ENCODE results near the gene VWF. TPM values are rescaled to one million over a fixed set of nuclear protein-coding genes. Genes with fewer than 3 reads are reported as not detected.

The VWF gene
- total and polyA plus RNA-seq, 2 donors (not counting 1 experiment from before 2014, with no cell fraction given) = not detected

- intact Hi-C loops (cut with micrococcal nuclease) = loop anchor here (10.0 kb wide), 1 partner anchor 132 kb away; no protein-coding TSS in a partner anchor
- no peak overlapping the region for H2AFZ ChIP-seq (ENCODE audit: insufficient read depth, low read depth, low read length, poor library complexity, severe bottlenecking)
- CTCF ChIA-PET = no interaction called here
- peaks cover 28% of the 10 kb centered on the region for H3K27me3 Mint-ChIP-seq
- H3K4me3 Mint-ChIP-seq = no peak overlapping the region
- H3K4me2 ChIP-seq (replicated peaks; ENCODE audit: low read depth, low read length, poor library complexity, severe bottlenecking) = no peak overlapping the region
- no peaks in the 10 kb centered on the region for H3K79me2 ChIP-seq (ENCODE audit: control insufficient read depth, insufficient read depth, low read length)
- no peaks in the 10 kb centered on the region for H3K36me3 ChIP-seq (replicated peaks in 1 of 2; ENCODE audit: control extremely low read depth in 1 of 2, control insufficient read depth in 1 of 2, extremely low read depth in 1 of 2, insufficient read depth in 2 of 2, low read length in 1 of 2)
- peaks cover 0 to 10% (median 1%) of the 10 kb centered on the region in 4 experiments for H3K27me3 ChIP-seq (replicated peaks in 1 of 4; ENCODE audit: control extremely low read depth in 1 of 4, control insufficient read depth in 3 of 4, insufficient read depth in 4 of 4, low read length in 3 of 4)
- H4K20me1 ChIP-seq (ENCODE audit: control insufficient read depth, insufficient read depth, low read length, poor library complexity, severe bottlenecking) = no peaks in the 10 kb centered on the region
- TF ChIP-seq EZH2 (IDR thresholded peaks at IDR 0.05; ENCODE audit: borderline replicate concordance, insufficient read depth, low read depth, low read length, poor library complexity, severe bottlenecking) = no peak
- no peak for TF ChIP-seq CTCF (IDR thresholded peaks at IDR 0.05)
- no peak for ATAC-seq (ENCODE audit: low read depth)
- no peak overlapping the region for H3K4me3 ChIP-seq (ENCODE audit: control extremely low read depth in 1 of 5, extremely low read depth in 1 of 5, insufficient read depth in 1 of 5, low read depth in 2 of 5, low read length in 4 of 5)
- WGBS (ENCODE audit: insufficient coverage) = 90% methylated on average over 3 of the region's 3 CpGs
- H3K27ac ChIP-seq (ENCODE audit: low read length in 2 of 2) = no peak overlapping the region
- H3K9me3 ChIP-seq (ENCODE audit: control extremely low read depth in 1 of 3, control insufficient read depth in 2 of 3, insufficient read depth in 1 of 3, low read length in 2 of 3) = peaks cover 0 to 5% (median 0%) of the 10 kb centered on the region in 3 donors
- no peak for DNase-seq
- H3K9ac ChIP-seq (ENCODE audit: low read length) = no peak overlapping the region
- H3K4me1 ChIP-seq (ENCODE audit: control insufficient read depth in 2 of 2, insufficient read depth in 2 of 2, low read length in 2 of 2) = no peaks in the 10 kb centered on the region
- H3K9me3 Mint-ChIP-seq (ENCODE audit: insufficient read depth) = no peaks in the 10 kb centered on the region
- H3K27ac Mint-ChIP-seq = no peak overlapping the region
- POLR2A ChIA-PET = no interaction called here
- H3K4me1 Mint-ChIP-seq = no peaks in the 10 kb centered on the region
Measured at GRCh38 chr12:6062395-6062756, 62.1 kb downstream of the VWF start.

GRCh38 chr12:6061660-6062059 is 62.8 kb downstream of the VWF start:
- H3K4me2 ChIP-seq (replicated peaks; ENCODE audit: low read depth, low read length, poor library complexity, severe bottlenecking) = no peak overlapping the region
- no peaks in the 10 kb centered on the region for H4K20me1 ChIP-seq (ENCODE audit: control insufficient read depth, insufficient read depth, low read length, poor library complexity, severe bottlenecking)
- WGBS (ENCODE audit: insufficient coverage) = 83% methylated on average over 1 of the region's 3 CpGs
- H3K27me3 ChIP-seq (replicated peaks in 1 of 4; ENCODE audit: control extremely low read depth in 1 of 4, control insufficient read depth in 3 of 4, insufficient read depth in 4 of 4, low read length in 3 of 4) = peaks cover 0 to 15% (median 1%) of the 10 kb centered on the region in 4 experiments
- intact Hi-C loops (cut with micrococcal nuclease) = loop anchor here (10.0 kb wide), 1 partner anchor 133 kb away; no protein-coding TSS in a partner anchor
- H3K27ac ChIP-seq (ENCODE audit: low read length in 2 of 2) = no peak overlapping the region
- no peak for TF ChIP-seq EZH2 (IDR thresholded peaks at IDR 0.05; ENCODE audit: borderline replicate concordance, insufficient read depth, low read depth, low read length, poor library complexity, severe bottlenecking)
- TF ChIP-seq CTCF (IDR thresholded peaks at IDR 0.05) = no peak
- no peaks in the 10 kb centered on the region for H3K36me3 ChIP-seq (replicated peaks in 1 of 2; ENCODE audit: control extremely low read depth in 1 of 2, control insufficient read depth in 1 of 2, extremely low read depth in 1 of 2, insufficient read depth in 2 of 2, low read length in 1 of 2)
- H3K27me3 Mint-ChIP-seq = peaks cover 21% of the 10 kb centered on the region
- H3K4me1 Mint-ChIP-seq = no peaks in the 10 kb centered on the region
- no peak for ATAC-seq (ENCODE audit: low read depth)
- no peak overlapping the region for H3K4me3 Mint-ChIP-seq
- POLR2A ChIA-PET = interaction anchor here (0.6 to 0.7 kb wide), 2 partner anchors 75 to 400 kb away, joined by 3 to 4 read pairs; no protein-coding TSS in a partner anchor
- no peaks in the 10 kb centered on the region for H3K9me3 Mint-ChIP-seq (ENCODE audit: insufficient read depth)
- peaks cover 4% of the 10 kb centered on the region in 2 donors for H3K4me1 ChIP-seq (ENCODE audit: control insufficient read depth in 2 of 2, insufficient read depth in 2 of 2, low read length in 2 of 2)
- H3K9ac ChIP-seq (ENCODE audit: low read length) = no peak overlapping the region
- H2AFZ ChIP-seq (ENCODE audit: insufficient read depth, low read depth, low read length, poor library complexity, severe bottlenecking) = no peak overlapping the region
- CTCF ChIA-PET = interaction anchor here (0.6 to 1.2 kb wide), 2 partner anchors 217 to 226 kb away, joined by 4 read pairs; no protein-coding TSS in a partner anchor
- H3K9me3 ChIP-seq (ENCODE audit: control extremely low read depth in 1 of 3, control insufficient read depth in 2 of 3, insufficient read depth in 1 of 3, low read length in 2 of 3) = peaks cover 0 to 5% (median 0%) of the 10 kb centered on the region in 3 donors
- DNase-seq = no peak
- no peak overlapping the region for H3K27ac Mint-ChIP-seq
- no peak overlapping the region for H3K4me3 ChIP-seq (ENCODE audit: control extremely low read depth in 1 of 5, extremely low read depth in 1 of 5, insufficient read depth in 1 of 5, low read depth in 2 of 5, low read length in 4 of 5)
- no peaks in the 10 kb centered on the region for H3K79me2 ChIP-seq (ENCODE audit: control insufficient read depth, insufficient read depth, low read length)
